Activated CD4-positive, alpha-beta T cell treated with anti-CD3 and anti-CD28 coated beads for 1 hour (primary cell): Measurements from ENCODE around the gene MACROH2A1.

Source experiments
- DNase-seq: peaks from one replicate; pipeline ENCODE4 v3.0.0-alpha.2; 2020

The MACROH2A1 gene

GRCh38 chr5:135310328-135310989 is 88.6 kb downstream of the MACROH2A1 start:
- no peak for DNase-seq

- DNase-seq: no peak
Measured at GRCh38 chr5:135309391-135310327, 89.4 kb downstream of the MACROH2A1 start.

- DNase-seq: no peak
Measured at GRCh38 chr5:135308752-135309151, 90.3 kb downstream of the MACROH2A1 start.

GRCh38 chr5:135308245-135308644 is 90.8 kb downstream of the MACROH2A1 start:
- DNase-seq: no peak

GRCh38 chr5:135307143-135307903 is 91.7 kb downstream of the MACROH2A1 start:
- DNase-seq: no peak

GRCh38 chr5:135306557-135306956 is 92.5 kb downstream of the MACROH2A1 start:
- DNase-seq: no peak

- no peak for DNase-seq
Measured at GRCh38 chr5:135304352-135305221, 94.4 kb downstream of the MACROH2A1 start.

- no peak for DNase-seq
Measured at GRCh38 chr5:135303582-135304173, 95.4 kb downstream of the MACROH2A1 start.

GRCh38 chr5:135296900-135297816 is 101.9 kb downstream of the MACROH2A1 start:
- DNase-seq: no peak

GRCh38 chr5:135295852-135296251 is 103.2 kb downstream of the MACROH2A1 start:
- DNase-seq: no peak

- no peak for DNase-seq
Measured at GRCh38 chr5:135294793-135295192, 104.2 kb downstream of the MACROH2A1 start.

GRCh38 chr5:135289651-135290050 is 109.4 kb downstream of the MACROH2A1 start:
- no peak for DNase-seq

- no peak for DNase-seq
Measured at GRCh38 chr5:135287551-135287950, 111.5 kb downstream of the MACROH2A1 start.
